ENCODE measurements around the gene GTPBP6. TPM values are rescaled to one million over a fixed set of nuclear protein-coding genes. Genes with fewer than 3 reads are reported as not detected.

The GTPBP6 gene
- total RNA-seq, 2 experiments from 2014 or later = 68.0 to 68.3 TPM

DNA sequence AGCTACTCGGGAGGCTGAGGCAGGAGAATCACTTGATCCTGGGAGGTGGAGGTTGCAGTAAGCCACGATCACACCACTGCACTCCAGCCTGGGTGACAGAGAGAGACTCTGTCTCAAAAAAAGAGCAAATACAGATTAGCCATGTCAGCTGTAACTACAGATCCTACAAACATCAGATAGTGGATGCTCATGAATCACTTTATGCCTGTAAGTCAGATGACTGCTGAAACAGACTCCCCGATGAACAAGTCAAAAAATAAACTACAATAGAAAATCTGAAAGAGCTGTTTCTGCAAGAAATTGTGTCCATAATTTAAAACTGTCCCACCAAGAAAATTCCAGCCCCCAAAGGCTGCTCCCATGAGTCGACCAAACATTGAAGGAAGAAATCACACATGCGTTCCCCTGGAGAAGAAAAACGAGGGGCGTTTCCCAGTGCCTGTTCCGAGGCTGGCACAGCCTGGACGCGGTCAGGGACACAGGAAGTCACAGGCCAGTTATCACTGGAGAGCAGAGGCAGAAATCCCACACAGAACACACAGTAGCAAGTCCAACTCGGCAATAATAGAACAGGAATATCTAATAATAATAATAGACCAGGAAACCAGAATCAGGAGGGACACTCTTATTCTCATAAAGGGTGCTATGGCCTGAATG lies 30.0 kb upstream of the GTPBP6 start:
- POLR2A ChIA-PET = no interaction called here
- TF ChIP-seq CTCF (IDR thresholded peaks at IDR 0.05) = no peak
- ATAC-seq (no peak), DNase-seq (no peak)
- no peak overlapping the region for H3K4me3 Mint-ChIP-seq
- H3K27me3 Mint-ChIP-seq = no peaks in the 10 kb centered on the region
- CTCF ChIA-PET = no interaction called here
- H3K27ac Mint-ChIP-seq = no peak overlapping the region
- no peaks in the 10 kb centered on the region for H3K9me3 Mint-ChIP-seq
- H3K36me3 Mint-ChIP-seq (ENCODE audit: low read depth) = peaks cover 4% of the 10 kb centered on the region
- H3K4me1 Mint-ChIP-seq (ENCODE audit: low read depth) = no peaks in the 10 kb centered on the region
- intact Hi-C loops (cut with micrococcal nuclease) = no loop called here

- Mint-ChIP-seq H3K9me3 (no peaks in the 10 kb centered on the region), H3K27me3 (no peaks in the 10 kb centered on the region), H3K4me1 (ENCODE audit: low read depth) (no peaks in the 10 kb centered on the region), H3K4me3 (no peak overlapping the region), H3K27ac (no peak overlapping the region), H3K36me3 (ENCODE audit: low read depth) (peaks cover 4% of the 10 kb centered on the region)
- ChIA-PET POLR2A (no interaction called here), CTCF (no interaction called here)
- intact Hi-C loops (cut with micrococcal nuclease) = no loop called here
- DNase-seq (no peak), ATAC-seq (no peak)
- TF ChIP-seq CTCF (IDR thresholded peaks at IDR 0.05) = no peak
Measured at GRCh38 chrX:347351-348117, 28.9 kb upstream of the GTPBP6 start.

DNA sequence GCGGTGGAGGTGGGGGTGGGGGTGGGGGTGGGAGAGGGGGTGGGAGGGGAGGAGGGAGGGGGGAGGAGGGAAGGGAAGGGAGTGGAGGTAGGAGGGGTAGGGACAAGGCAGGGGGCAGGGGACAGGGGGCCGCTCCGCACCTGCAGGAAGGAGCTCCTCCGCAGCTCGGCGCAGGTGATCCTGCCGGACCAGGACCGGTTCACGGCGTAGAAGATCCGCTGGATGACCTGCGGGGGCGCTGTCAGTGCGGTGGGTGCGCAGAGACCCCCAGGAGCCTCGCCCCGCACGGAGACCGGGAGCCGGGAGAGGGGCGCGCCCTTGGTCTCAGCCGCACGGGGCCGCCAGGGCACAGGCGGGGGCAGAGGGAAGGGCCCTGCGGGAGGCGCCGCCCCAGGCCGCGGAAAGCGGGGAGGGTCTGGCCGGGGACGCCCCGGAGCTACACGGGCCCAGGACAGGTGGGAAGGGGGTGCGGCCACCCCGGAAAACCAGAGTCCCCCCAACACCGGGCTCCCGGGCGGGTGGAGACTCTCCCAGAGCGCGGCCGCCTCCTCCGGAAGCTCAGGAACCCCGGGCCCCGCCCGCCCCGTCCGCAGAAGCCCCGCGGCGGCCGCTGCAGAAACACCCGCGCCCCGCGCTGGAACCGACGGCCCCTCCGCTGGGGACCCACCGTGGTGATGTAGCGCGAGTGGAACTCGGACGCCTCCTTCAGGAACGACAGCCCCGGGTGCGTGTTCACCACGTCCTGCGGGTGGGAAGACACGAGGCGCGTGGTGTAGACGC lies 27.6 kb upstream of the GTPBP6 start:
- DNase-seq (no peak), ATAC-seq (no peak)
- H3K27me3 Mint-ChIP-seq = no peaks in the 10 kb centered on the region
- CTCF ChIA-PET = no interaction called here
- POLR2A ChIA-PET = no interaction called here
- H3K27ac Mint-ChIP-seq = no peak overlapping the region
- no peaks in the 10 kb centered on the region for H3K4me1 Mint-ChIP-seq (ENCODE audit: low read depth)
- intact Hi-C loops (cut with micrococcal nuclease) = no loop called here
- peaks cover 6% of the 10 kb centered on the region for H3K36me3 Mint-ChIP-seq (ENCODE audit: low read depth)
- H3K9me3 Mint-ChIP-seq = no peaks in the 10 kb centered on the region
- no peak overlapping the region for H3K4me3 Mint-ChIP-seq
- TF ChIP-seq CTCF (IDR thresholded peaks at IDR 0.05) = no peak

DNA sequence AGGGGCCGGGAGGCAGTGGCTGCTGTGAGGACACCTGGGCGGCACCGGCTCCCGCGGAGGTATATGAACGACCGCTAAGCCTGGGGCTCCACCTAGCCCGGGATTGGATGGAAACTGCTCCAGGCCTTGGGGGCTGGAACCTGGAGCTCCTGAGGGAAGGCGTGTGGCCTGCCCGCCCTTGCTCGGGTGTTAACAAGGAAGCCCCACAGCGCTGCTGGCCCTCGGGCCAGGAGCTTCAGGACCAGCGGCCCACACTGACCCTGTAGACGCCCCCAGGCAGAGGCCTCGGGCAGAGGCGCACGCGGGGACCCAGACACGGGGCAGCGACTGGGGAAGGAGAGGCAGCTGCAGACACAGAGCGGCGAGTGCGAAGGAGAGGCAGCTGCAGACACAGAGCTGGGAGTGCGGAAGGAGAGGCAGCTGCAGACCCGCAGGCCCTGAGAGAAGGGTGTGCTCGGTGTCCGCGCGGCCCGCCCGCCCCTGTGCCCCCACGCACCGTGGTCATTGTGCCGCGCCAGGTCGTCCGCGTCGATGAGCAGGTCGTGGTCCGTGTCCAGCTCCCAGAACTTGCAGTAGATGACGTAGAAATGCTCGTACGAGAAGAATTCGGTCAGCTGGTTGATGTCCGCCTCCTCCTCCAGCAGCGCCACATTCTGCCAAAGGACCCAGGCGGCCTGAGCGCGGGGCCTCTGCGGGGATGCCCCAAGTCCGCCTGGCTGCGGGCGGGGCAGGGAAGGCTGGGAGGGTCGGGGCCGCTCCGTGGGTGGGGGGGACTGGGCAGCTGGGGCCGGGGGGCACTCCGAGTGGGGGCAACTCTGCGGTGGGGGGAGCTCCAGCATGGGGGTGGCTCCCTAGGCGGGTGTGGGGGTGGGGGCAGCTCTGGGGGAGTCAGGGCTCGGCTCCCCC lies 26.7 kb upstream of the GTPBP6 start:
- H3K27ac Mint-ChIP-seq = no peak overlapping the region
- no peaks in the 10 kb centered on the region for H3K4me1 Mint-ChIP-seq (ENCODE audit: low read depth)
- H3K36me3 Mint-ChIP-seq (ENCODE audit: low read depth) = peaks cover 9% of the 10 kb centered on the region
- ChIA-PET CTCF (no interaction called here), POLR2A (no interaction called here)
- no peak for TF ChIP-seq CTCF (IDR thresholded peaks at IDR 0.05)
- H3K9me3 Mint-ChIP-seq = no peaks in the 10 kb centered on the region
- intact Hi-C loops (cut with micrococcal nuclease) = no loop called here
- ATAC-seq (no peak), DNase-seq (no peak)
- no peak overlapping the region for H3K4me3 Mint-ChIP-seq
- H3K27me3 Mint-ChIP-seq = no peaks in the 10 kb centered on the region
